Suppressor macrophage treated with lipopolysaccharide for 1 hour (primary cell): ENCODE data around the gene TAS2R31.

Experiments used
- DNase-seq, 3 donors: peaks; one replicate each; pipeline ENCODE4 v3.0.0-alpha.2; 2020 to 2022

Gene TAS2R31

GRCh38 chr12:10994307-10994706 is 36.9 kb downstream of the TAS2R31 start:
- no peak for DNase-seq

- no peak for DNase-seq
Measured at GRCh38 chr12:10989107-10989506, 42.1 kb downstream of the TAS2R31 start.

DNA sequence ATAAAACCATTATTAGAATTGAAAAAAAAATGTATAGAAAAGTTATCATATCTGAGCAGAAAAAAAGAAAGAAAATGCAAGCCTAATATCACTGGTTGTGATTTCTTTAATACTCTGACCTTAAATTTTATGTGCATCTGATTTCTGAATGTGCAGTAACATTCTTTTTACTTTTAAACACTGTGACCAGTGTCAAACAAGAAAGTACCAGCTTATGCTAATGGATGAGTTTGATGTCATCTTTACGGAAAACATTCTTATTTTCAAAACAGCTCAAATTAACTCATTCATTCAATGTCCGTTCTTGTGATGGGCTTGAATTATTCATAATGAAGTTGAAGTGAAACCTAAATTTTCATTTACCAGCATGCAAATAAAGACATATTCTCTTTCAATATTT is 44.4 kb downstream of the TAS2R31 start, which contains the start of gene TAS2R50:
TAS2R50 (minus strand) TSS at position 101 of the 400 bp plus-strand sequence; CDS start at position 49, 52 bp downstream.
- DNase-seq = no peak

GRCh38 chr12:10982244-10982643 is 49.0 kb downstream of the TAS2R31 start:
- no peak for DNase-seq
